CD4-positive, alpha-beta T cell treated with Interleukin-2 at 100 ng/mL for 4 hours (primary cell): ENCODE data around the gene SF3B2.
"Not testable (repeated sequence)": the region's sequence is repeated elsewhere in the genome, so short reads cannot be mapped to it uniquely, and the experiment has no call there.

ENCODE experiments used
- DNase-seq: peaks from one replicate; pipeline ENCODE4 v3.0.0-alpha.2; 2020; ENCODE audit warnings: low spot score

The SF3B2 gene

GRCh38 chr11:66076561-66076960 is 24.4 kb downstream of the SF3B2 start:
- no peak for DNase-seq

- DNase-seq, result no peak
These were observed 25.8 kb downstream of the SF3B2 start for GRCh38 chr11:66077927-66078326.

GRCh38 chr11:66078949-66079348 is 26.8 kb downstream of the SF3B2 start:
- DNase-seq, result peak; percentile 40

GRCh38 chr11:66080055-66080817 is 28.1 kb downstream of the SF3B2 start:
- peak; percentile 88 for DNase-seq

- peak; percentile 84 for DNase-seq
These were observed 29.3 kb downstream of the SF3B2 start for GRCh38 chr11:66081505-66081904.

- no peak for DNase-seq
These were observed 31.0 kb downstream of the SF3B2 start for GRCh38 chr11:66082946-66083698.

GRCh38 chr11:66083767-66084166 is 31.6 kb downstream of the SF3B2 start:
- no peak for DNase-seq

GRCh38 chr11:66084821-66085475 is 32.8 kb downstream of the SF3B2 start:
- no peak for DNase-seq

- no peak for DNase-seq
These were observed 35.2 kb downstream of the SF3B2 start for GRCh38 chr11:66087148-66087908.

- no peak for DNase-seq
These were observed 36.9 kb downstream of the SF3B2 start for GRCh38 chr11:66089067-66089466.

- no peak for DNase-seq
These were observed 38.1 kb downstream of the SF3B2 start for GRCh38 chr11:66090288-66090687.

- DNase-seq, result not testable (repeated sequence)
These were observed 40.0 kb downstream of the SF3B2 start for GRCh38 chr11:66092125-66092524.

- DNase-seq, result not testable (repeated sequence)
These were observed 47.6 kb downstream of the SF3B2 start for GRCh38 chr11:66099746-66100145.

- peak; percentile 66 for DNase-seq
These were observed 48.3 kb downstream of the SF3B2 start for GRCh38 chr11:66100272-66101065.

GRCh38 chr11:66101066-66101464 is 48.9 kb downstream of the SF3B2 start:
- no peak for DNase-seq

- DNase-seq, result no peak
These were observed 52.0 kb downstream of the SF3B2 start for GRCh38 chr11:66104057-66104638.

GRCh38 chr11:66106786-66107599 is 54.8 kb downstream of the SF3B2 start:
- no peak for DNase-seq

- DNase-seq, result no peak
These were observed 55.7 kb downstream of the SF3B2 start for GRCh38 chr11:66107600-66108510.

- DNase-seq, result peak; percentile 22
These were observed 57.1 kb downstream of the SF3B2 start for GRCh38 chr11:66109294-66109693.
